ENCODE measurements around the gene ARNT2. TPM values are rescaled to one million over a fixed set of nuclear protein-coding genes. Genes with fewer than 3 reads are reported as not detected.

Gene ARNT2
- total and polyA plus RNA-seq, 12 donors = 2.0 to 6.4 (median 3.5) TPM

DNA sequence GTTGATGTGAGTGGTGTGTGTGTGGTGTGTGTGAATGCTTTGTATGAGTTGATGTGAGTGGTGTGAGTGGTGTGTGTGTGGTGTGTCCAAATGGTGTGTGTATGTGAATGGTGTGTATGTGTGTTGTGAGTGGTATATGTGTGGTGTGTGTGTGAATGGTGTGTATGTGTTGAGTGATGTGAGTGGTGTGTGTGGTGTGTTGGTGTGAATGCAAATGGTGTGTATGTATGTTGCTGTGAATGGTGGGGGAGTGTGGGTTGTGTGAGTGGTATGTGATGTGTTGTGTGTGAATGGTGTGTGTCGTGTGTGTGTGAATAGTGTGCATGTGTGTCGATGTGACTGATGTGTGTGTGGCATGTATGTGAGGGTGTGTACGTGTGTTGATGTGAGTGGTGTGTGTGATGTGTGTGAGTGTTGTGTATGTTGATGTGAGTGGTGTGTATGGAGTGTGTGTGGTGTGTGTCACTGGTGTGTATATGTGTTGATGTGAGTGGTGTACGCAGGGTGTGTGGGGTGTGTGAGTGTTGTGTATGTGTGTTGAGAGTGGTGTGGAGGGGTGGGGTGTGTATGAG lies 40.6 kb downstream of the ARNT2 start:
- H3K4me1 ChIP-seq (replicated peaks in 1 of 2) = no peaks in the 10 kb centered on the region
- no peaks in the 10 kb centered on the region for H3K36me3 ChIP-seq (replicated peaks in 1 of 2)
- no peak overlapping the region for H3K27ac ChIP-seq
- no peaks in the 10 kb centered on the region for H3K27me3 ChIP-seq
- TF ChIP-seq, protein P1, sequence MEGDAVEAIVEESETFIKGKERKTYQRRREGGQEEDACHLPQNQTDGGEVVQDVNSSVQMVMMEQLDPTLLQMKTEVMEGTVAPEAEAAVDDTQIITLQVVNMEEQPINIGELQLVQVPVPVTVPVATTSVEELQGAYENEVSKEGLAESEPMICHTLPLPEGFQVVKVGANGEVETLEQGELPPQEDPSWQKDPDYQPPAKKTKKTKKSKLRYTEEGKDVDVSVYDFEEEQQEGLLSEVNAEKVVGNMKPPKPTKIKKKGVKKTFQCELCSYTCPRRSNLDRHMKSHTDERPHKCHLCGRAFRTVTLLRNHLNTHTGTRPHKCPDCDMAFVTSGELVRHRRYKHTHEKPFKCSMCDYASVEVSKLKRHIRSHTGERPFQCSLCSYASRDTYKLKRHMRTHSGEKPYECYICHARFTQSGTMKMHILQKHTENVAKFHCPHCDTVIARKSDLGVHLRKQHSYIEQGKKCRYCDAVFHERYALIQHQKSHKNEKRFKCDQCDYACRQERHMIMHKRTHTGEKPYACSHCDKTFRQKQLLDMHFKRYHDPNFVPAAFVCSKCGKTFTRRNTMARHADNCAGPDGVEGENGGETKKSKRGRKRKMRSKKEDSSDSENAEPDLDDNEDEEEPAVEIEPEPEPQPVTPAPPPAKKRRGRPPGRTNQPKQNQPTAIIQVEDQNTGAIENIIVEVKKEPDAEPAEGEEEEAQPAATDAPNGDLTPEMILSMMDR (IDR thresholded peaks at IDR 0.05) = no peak
- no peak for TF ChIP-seq POLR2A (IDR thresholded peaks at IDR 0.05)
- H3K4me3 ChIP-seq = no peak overlapping the region
- no peak for DNase-seq
- no peaks in the 10 kb centered on the region for H3K9me3 ChIP-seq (replicated peaks in 1 of 3)
- 94 to 98% (median 97%) methylated on average over 4 of the region's 4 CpGs for WGBS, 4 donors
- intact Hi-C loops (cut with DNase I) = no loop called here

DNA sequence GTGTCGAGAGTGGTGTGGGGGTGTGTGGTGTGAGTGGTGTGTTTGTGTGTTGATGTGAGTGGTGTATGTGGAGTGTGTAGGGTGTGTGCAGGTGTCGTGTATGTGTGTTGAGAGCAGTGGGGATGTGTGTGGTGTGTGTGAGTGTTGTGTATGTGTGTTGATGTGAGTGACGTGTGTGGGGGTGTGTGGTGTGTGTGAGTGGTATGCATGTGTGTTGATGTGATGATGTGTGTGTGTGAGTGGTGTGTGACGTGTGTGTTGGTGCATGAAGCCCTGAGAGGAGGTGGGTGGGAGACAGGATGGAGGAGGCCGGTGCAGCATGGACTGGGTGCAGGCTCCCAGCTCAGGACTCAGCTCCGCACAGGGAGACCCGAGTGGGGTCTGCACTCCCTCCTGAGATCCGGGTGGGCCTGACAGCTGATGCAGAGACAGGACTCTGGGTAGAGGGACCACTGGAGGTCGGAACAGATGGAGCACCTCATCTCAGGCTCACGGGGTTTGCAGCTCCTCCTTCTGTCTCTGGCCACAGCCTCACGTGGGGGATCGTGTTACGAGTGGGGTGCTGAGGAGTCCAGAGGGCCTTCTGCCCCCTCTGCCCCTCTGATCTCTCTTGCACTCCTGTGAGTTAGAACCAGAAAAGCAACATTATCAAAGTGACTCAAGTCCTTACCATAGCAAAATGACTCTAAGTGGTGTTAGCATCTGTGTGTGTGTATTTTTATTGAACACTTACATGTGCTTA lies 41.3 kb downstream of the ARNT2 start:
- Histone ChIP-seq H3K27me3 (no peaks in the 10 kb centered on the region), H3K36me3 (replicated peaks in 1 of 2) (no peaks in the 10 kb centered on the region), H3K27ac (no peak overlapping the region), H3K4me3 (no peak overlapping the region), H3K4me1 (replicated peaks in 1 of 2) (no peaks in the 10 kb centered on the region), H3K9me3 (replicated peaks in 1 of 3) (no peaks in the 10 kb centered on the region)
- TF ChIP-seq POLR2A (IDR thresholded peaks at IDR 0.05) = no peak
- TF ChIP-seq, protein P1 (IDR thresholded peaks at IDR 0.05) = no peak
- 78 to 92% (median 83%) methylated on average over 11 to 13 of the region's 13 CpGs for WGBS, 4 donors
- DNase-seq = no peak
- intact Hi-C loops (cut with DNase I) = no loop called here

DNA sequence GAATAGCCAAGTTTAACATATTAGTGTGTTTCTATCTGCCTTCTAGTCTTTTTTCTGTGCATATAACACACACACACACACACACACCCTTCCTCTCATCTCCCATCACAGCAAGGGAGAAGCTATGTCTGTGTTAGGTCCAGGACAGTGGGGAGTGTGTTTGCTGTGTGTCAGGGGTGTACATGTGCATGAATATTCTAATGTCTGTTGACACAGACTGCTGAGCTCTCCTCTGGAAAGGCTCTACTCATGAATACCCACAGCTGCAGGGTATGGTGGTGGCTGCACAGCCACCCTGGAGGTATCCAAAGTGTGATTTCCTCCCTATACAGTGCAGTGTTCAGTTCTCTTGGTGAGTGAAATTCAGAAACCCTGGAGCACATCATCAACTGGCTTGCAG lies 42.9 kb downstream of the ARNT2 start:
- Histone ChIP-seq H3K36me3 (replicated peaks in 1 of 2) (no peaks in the 10 kb centered on the region), H3K4me1 (replicated peaks in 1 of 2) (no peaks in the 10 kb centered on the region), H3K27me3 (no peaks in the 10 kb centered on the region), H3K4me3 (no peak overlapping the region), H3K27ac (no peak overlapping the region), H3K9me3 (replicated peaks in 1 of 3) (no peaks in the 10 kb centered on the region)
- TF ChIP-seq, protein P1 (IDR thresholded peaks at IDR 0.05) = no peak
- TF ChIP-seq POLR2A (IDR thresholded peaks at IDR 0.05) = no peak
- intact Hi-C loops (cut with DNase I) = no loop called here
- no peak for DNase-seq

DNA sequence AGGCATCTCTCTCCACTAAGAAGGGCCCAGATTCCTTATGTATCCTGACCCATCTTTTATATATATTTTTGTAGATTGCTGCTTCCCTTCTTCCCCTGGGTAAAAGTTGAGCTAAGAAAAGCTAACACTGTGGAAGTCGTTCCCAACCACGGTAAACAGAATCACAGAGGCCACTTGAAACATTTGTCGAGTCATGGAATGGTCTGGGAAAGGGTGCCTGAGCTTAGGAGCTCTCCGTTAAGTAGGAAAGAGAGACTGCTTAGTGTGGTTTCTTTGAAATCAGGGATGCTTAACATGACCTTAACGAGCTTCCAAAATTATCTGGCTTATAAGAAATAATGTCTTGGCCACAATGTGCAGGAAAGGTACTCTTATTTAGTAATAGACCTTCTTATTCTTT lies 45.6 kb downstream of the ARNT2 start:
- intact Hi-C loops (cut with DNase I) = loop anchor here (5.0 to 10.0 kb wide), 3 partner anchors 55 to 325 kb away; partner anchors contain the start of gene CEMIP (in 1 of the 2)
- Histone ChIP-seq H3K4me3 (no peak overlapping the region), H3K27ac (no peak overlapping the region), H3K27me3 (no peaks in the 10 kb centered on the region), H3K36me3 (replicated peaks in 1 of 2) (no peaks in the 10 kb centered on the region), H3K9me3 (replicated peaks in 1 of 3) (no peaks in the 10 kb centered on the region), H3K4me1 (replicated peaks in 1 of 2) (no peaks in the 10 kb centered on the region)
- no peak for TF ChIP-seq POLR2A (IDR thresholded peaks at IDR 0.05)
- TF ChIP-seq, protein P1 (IDR thresholded peaks at IDR 0.05) = no peak
- 81 to 89% (median 86%) methylated on average over 5 of the region's 5 CpGs for WGBS, 4 donors
- no peak for DNase-seq
